K562 (cell line): ENCODE results near the gene RALGAPB. TPM values are rescaled to one million over a fixed set of nuclear protein-coding genes. Genes with fewer than 3 reads are reported as not detected.

Source experiments
- MGA ChIP-seq: fragments of 450-650 bp; IDR thresholded peaks from 2 replicates; pipeline ENCODE4 v1.6.1; 2016; ENCODE audit warnings: mild to moderate bottlenecking, moderate library complexity
- MLLT1 ChIP-seq, 2 experiments: fragments of 450-650 bp; IDR thresholded peaks; 2 replicates each; pipeline ENCODE4 v1.6.1; 2016
- NCOA1 ChIP-seq: fragments of 450-650 bp; IDR thresholded peaks from 2 replicates; pipeline ENCODE4 v1.6.1; 2016; ENCODE audit warnings: low read depth
- NR4A1 ChIP-seq, 2 experiments: fragments of 250-450 bp in 1 of 2; fragments of 450-650 bp in 1 of 2; sonication (Bioruptor Pico) in 1 of 2; IDR thresholded peaks; 2 replicates each; pipeline versions ENCODE4 v1.4.0 to v1.6.1; 2016 to 2020; ENCODE audit warnings: mild to moderate bottlenecking in 2 of 2, missing compliant biosample characterization in 1 of 2, missing genetic modification characterization in 1 of 2, moderate library complexity in 1 of 2
- polyA plus RNA-seq, 8 experiments: library from polyadenylated mRNA; depleted of rRNA in 4 of 8; stranded (reverse) in 5 of 8; unstranded in 3 of 8; fragments of >200 nt; fragmentation: Nextera tagmentation in 2 of 8; fragmentation: Illumina TruSeq in 1 of 8; extraction: Ambion mirVana in 2 of 8; extraction: Trizol in 1 of 8; gene quantifications; 2 replicates each; pipeline versions ENCODE4 v1.2.1 to v1.2.3, GENCODE V29; 2011 to 2014; ENCODE audit warnings: inconsistent platforms in 1 of 8, missing spikeins in 1 of 8
- total RNA-seq, 7 experiments: library from RNA; depleted of rRNA in 6 of 7; stranded (reverse); fragments of >200 nt in 6 of 7; fragmentation: Illumina TruSeq in 2 of 7; extraction: Trizol in 2 of 7; gene quantifications; 2 replicates each; pipeline versions ENCODE4 v1.2.1 to v1.2.3, GENCODE V29; 2011 to 2021; ENCODE audit warnings: low replicate concordance in 1 of 7

RALGAPB gene
- total and polyA plus RNA-seq, 9 of the 15 experiments (the other 6 are each of a cell fraction or from before 2014, with no cell fraction given), result 4.3 to 25.6 (median 13.6) TPM

- TF ChIP-seq MGA (peak; percentile 41), MLLT1 (IDR thresholded peaks at IDR 0.05) (no peak), NCOA1 (no peak), NR4A1 (CRISPR knock-in tag; IDR thresholded peaks at IDR 0.05) (no peak), NR4A1 (tag; IDR thresholded peaks at IDR 0.05) (no peak)
Measured at GRCh38 chr20:38471987-38472512, 593 bp upstream of the RALGAPB start (continued).
